ENCODE data around the gene AFG1L.
A peak's percentile ranks its signal among the peaks of the same experiment; 100 is the strongest.
"Not testable (repeated sequence)": the region's sequence is repeated elsewhere in the genome, so short reads cannot be mapped to it uniquely, and the experiment has no call there.

Gene AFG1L

GRCh38 chr6:108294727-108295625 is at the start of gene AFG1L:
TSS of gene AFG1L (plus strand) at chr6:108295054. CDS start at chr6:108295080, 26 bp downstream.
- DNase-seq (ENCODE audit: low read depth in 2 of 2): peak; percentile 52 to 79

GRCh38 chr6:108245095-108245494 is 49.8 kb upstream of the AFG1L start:
- DNase-seq (ENCODE audit: low read depth in 2 of 2): not testable (repeated sequence)

- no peak for DNase-seq (ENCODE audit: low read depth in 2 of 2)
Observed at GRCh38 chr6:108247965-108248536, 46.8 kb upstream of the AFG1L start.

GRCh38 chr6:108250240-108250866 is 44.5 kb upstream of the AFG1L start:
- DNase-seq (ENCODE audit: low read depth in 2 of 2): no peak

GRCh38 chr6:108251252-108251651 is 43.6 kb upstream of the AFG1L start:
- DNase-seq (ENCODE audit: low read depth in 2 of 2): no peak

- DNase-seq (ENCODE audit: low read depth in 2 of 2): no peak
Observed at GRCh38 chr6:108252055-108252454, 42.8 kb upstream of the AFG1L start.

- no peak for DNase-seq (ENCODE audit: low read depth in 2 of 2)
Observed at GRCh38 chr6:108253241-108253640, 41.6 kb upstream of the AFG1L start.

GRCh38 chr6:108254433-108255410 is 40.1 kb upstream of the AFG1L start:
- no peak for DNase-seq (ENCODE audit: low read depth in 2 of 2)

GRCh38 chr6:108260126-108260808 is 34.6 kb upstream of the AFG1L start:
- no peak for DNase-seq (ENCODE audit: low read depth in 2 of 2)

GRCh38 chr6:108260809-108261569 is 33.9 kb upstream of the AFG1L start, which contains the start of gene SNX3:
TSS of gene SNX3 (minus strand) at chr6:108261040. CDS start at chr6:108260921, 119 bp downstream.
- peak; percentile 55 to 74 for DNase-seq (ENCODE audit: low read depth in 2 of 2)

GRCh38 chr6:108263371-108263770 is 31.5 kb upstream of the AFG1L start:
- no peak for DNase-seq (ENCODE audit: low read depth in 2 of 2)

GRCh38 chr6:108268845-108269244 is 26.0 kb upstream of the AFG1L start:
- no peak for DNase-seq (ENCODE audit: low read depth in 2 of 2)

- DNase-seq (ENCODE audit: low read depth in 2 of 2): not testable (repeated sequence)
Observed at GRCh38 chr6:108269955-108270354, 24.9 kb upstream of the AFG1L start.

- DNase-seq (ENCODE audit: low read depth in 2 of 2): no peak
Observed at GRCh38 chr6:108274546-108274945, 20.3 kb upstream of the AFG1L start.

- DNase-seq (ENCODE audit: low read depth in 2 of 2): no peak
Observed at GRCh38 chr6:108275976-108276375, 18.9 kb upstream of the AFG1L start.

GRCh38 chr6:108277295-108277694 is 17.6 kb upstream of the AFG1L start:
- no peak for DNase-seq (ENCODE audit: low read depth in 2 of 2)

GRCh38 chr6:108277831-108278230 is 17.0 kb upstream of the AFG1L start:
- DNase-seq (ENCODE audit: low read depth in 2 of 2): no peak

GRCh38 chr6:108285381-108285780 is 9.5 kb upstream of the AFG1L start:
- DNase-seq (ENCODE audit: low read depth in 2 of 2): no peak

GRCh38 chr6:108286366-108286765 is 8.5 kb upstream of the AFG1L start:
- DNase-seq (ENCODE audit: low read depth in 2 of 2): no peak

GRCh38 chr6:108287373-108287772 is 7.5 kb upstream of the AFG1L start:
- no peak for DNase-seq (ENCODE audit: low read depth in 2 of 2)
